GM18909 (cell line): ENCODE measurements around the gene NLRP6.

Experiments
- ATAC-seq: cut with Tn5 transposase; IDR thresholded peaks from one replicate; pipeline ENCODE4 v1.9.1; 2021; ENCODE audit warnings: mild to moderate bottlenecking; ENCODE audit not compliant: unreplicated experiment, poor library complexity

The NLRP6 gene

GRCh38 chr11:291281-292210 lies 13.3 kb downstream of the NLRP6 start:
- no peak for ATAC-seq

- no peak for ATAC-seq
Measured at GRCh38 chr11:292211-293121, 14.3 kb downstream of the NLRP6 start.

GRCh38 chr11:293271-293851 lies 15.2 kb downstream of the NLRP6 start:
- ATAC-seq: no peak

- no peak for ATAC-seq
Measured at GRCh38 chr11:293852-294661, 15.8 kb downstream of the NLRP6 start.

GRCh38 chr11:294780-295179 lies 16.6 kb downstream of the NLRP6 start:
- ATAC-seq: no peak

GRCh38 chr11:295351-296170 lies 17.4 kb downstream of the NLRP6 start:
- no peak for ATAC-seq

- no peak for ATAC-seq
Measured at GRCh38 chr11:296171-297050, 18.2 kb downstream of the NLRP6 start.

- no peak for ATAC-seq
Measured at GRCh38 chr11:297051-297585, 18.9 kb downstream of the NLRP6 start.

- ATAC-seq: no peak
Measured at GRCh38 chr11:297586-298405, 19.6 kb downstream of the NLRP6 start.

GRCh38 chr11:298406-299065 lies 20.3 kb downstream of the NLRP6 start:
- ATAC-seq: no peak

GRCh38 chr11:299081-299891 lies 21.1 kb downstream of the NLRP6 start, which contains the start of gene IFITM5:
Gene IFITM5, minus strand, starts transcription at chr11:299526. Its CDS starts 36 bp downstream, at chr11:299490.
- no peak for ATAC-seq

GRCh38 chr11:299951-300735 lies 21.9 kb downstream of the NLRP6 start:
- ATAC-seq: no peak

GRCh38 chr11:303363-303762 lies 25.2 kb downstream of the NLRP6 start:
- no peak for ATAC-seq

- no peak for ATAC-seq
Measured at GRCh38 chr11:304061-304506, 25.9 kb downstream of the NLRP6 start.
